GM20431 (cell line): ENCODE results near the gene FBXL7.

ENCODE experiments used
- in situ Hi-C: fragments of 300-500 bp; cut with MseI, MboI; formaldehyde crosslinking; loops from one replicate; pipeline ENCODE4 v1.15.0; 2020; ENCODE audit warnings: low sequenced_read_pairs; ENCODE audit not compliant: unreplicated experiment

The FBXL7 gene

DNA sequence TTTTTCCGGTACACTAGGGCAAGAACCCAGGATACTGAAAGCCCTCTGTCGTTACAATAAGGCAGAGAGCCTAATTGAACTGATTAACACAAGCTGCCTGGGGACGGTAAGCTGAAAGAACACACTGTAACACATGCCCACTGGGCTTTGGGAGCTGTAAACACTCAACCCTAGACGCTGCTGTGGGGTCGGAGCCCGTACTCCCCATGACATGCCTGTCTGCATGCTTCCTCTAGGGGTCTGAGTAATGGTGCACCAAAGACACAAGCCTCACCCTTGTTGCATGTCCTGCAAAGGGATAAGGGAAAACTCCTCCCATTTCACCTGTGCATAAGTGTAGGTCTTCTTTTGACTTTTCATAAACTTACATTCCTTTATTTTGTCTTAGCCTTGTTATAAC, 194.0 kb downstream of the FBXL7 start:
- in situ Hi-C loops = no loop called here

DNA sequence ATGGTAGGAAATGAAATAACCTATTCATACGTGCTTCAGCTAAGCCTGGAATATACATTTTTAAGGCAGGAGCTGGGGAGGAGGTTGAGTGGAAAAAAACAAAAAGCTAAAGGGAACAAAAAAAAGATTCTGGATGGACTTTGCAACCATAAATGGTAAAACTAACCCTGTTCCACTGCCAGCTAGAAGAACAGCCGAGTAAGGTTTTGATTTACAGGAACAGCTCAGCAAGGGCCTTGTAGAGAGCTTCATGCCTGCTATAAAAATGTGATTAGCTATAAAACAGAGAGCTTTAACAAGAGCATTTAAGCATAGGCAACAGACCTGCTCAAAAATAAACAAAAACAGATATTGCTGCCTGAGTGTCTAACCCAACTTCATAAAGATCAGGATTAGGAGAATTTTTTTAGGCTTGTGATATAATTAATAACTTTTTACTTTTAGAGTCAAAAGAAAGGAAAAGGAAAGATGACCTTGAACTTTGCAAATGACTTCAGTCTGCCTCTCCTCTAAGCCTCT, 194.8 kb downstream of the FBXL7 start:
- in situ Hi-C loops = no loop called here

DNA sequence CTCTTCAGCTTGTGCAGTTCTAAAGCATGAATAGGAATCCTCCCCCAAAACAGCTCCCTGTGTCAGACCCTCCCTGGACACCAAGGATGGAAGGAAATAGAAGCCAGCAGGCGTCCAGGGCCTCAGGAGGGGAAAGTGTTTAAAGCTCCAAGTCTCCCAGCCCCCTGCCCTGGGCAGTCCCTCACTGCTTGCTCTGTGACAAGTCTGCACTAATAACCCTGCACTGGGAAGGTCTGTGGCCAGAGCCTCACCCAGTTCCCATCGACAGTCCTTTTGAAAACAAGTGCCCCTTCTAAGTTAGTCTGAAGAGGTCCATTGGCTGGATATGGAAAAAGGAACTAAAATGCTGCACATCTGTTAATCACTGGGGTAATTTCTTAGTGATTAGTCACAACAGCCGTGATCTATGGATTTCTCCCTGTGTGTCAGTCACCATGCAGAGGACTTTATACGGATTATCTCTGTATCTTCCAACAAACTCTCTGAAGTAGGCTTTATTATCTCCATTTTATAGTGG, 195.3 kb downstream of the FBXL7 start:
- in situ Hi-C loops = no loop called here

DNA sequence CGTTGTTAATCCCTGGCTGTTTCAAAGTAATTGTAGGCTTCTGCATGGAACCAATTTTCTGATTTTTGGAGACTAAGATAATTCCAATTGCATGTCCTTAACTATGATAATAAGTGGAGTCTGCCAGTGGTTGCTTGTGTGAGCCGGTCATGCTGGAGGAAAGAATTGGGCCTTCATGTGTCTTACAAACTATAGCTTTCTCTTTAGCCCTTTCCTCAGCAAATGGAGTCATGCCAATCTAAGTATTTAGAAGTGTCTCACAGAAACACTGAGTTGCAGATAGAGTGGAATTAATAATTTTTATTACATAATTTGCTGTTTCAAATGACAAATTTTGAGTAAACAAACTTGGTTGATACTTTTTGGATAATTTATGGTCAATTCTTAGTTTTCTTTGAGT, 200.4 kb downstream of the FBXL7 start:
- in situ Hi-C loops = no loop called here

DNA sequence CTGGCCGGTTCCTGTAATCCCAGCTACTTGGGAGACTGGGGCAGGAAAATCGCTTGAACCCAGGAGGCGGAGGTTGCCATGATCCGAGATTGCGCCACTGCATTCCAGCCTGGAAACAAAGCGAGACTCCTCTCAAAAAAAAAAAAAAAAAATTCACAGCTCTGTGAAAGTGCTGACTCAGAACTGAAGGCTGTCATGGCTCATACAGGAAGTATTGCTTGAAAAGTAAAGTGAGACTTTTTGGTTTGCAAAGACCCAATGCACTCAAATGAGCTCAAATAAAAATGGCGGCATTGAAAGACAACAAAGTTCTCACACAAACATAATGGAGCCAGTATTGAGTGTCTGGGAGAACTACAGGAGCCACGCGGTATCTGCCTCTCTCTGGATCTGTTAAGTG, 202.1 kb downstream of the FBXL7 start:
- in situ Hi-C loops = no loop called here

DNA sequence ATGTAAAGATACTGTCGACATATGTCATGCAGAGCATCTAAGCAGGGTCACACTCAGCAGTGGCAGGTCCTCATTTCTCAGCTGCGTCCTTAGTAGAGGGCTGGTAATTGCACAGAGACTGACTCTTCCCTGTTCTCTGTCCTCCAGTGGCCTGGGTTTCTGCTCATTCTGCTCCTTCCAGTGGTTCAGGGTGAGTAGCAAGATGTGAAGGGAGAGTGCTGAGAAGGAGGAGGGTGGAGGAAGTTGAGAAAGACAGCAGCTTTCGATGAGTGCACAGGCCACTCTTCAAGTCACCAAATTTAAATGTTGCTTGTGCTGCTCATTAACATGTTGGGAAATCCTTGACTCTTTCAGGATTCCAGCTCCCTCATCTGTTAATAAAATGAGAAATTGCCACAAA, 203.9 kb downstream of the FBXL7 start:
- in situ Hi-C loops = no loop called here

DNA sequence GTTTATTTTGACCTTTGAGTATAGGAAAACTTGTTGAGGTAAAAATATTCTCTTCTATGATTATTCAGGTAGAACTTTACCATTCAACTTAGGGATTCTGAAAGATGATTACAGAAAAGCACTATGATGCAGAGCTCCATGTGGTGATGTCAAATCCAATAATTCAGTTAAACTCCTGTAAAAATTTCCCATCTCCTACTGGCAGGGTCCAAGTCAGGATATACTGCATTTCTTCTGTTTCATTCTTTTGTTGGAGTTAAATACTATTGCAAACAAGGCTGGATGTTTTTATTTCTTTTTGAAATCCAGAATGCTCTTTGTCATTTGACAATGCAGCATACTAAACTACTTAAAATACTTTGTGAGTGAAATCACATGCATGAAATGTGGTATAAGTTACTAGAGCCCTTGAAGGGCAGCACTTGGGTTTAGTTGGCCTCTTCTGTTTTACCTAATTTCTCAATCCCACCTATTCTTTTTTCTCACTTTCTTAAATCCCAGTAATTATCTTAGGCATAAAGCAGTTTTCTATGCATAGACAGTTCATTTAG, 204.5 kb downstream of the FBXL7 start:
- in situ Hi-C loops = no loop called here

DNA sequence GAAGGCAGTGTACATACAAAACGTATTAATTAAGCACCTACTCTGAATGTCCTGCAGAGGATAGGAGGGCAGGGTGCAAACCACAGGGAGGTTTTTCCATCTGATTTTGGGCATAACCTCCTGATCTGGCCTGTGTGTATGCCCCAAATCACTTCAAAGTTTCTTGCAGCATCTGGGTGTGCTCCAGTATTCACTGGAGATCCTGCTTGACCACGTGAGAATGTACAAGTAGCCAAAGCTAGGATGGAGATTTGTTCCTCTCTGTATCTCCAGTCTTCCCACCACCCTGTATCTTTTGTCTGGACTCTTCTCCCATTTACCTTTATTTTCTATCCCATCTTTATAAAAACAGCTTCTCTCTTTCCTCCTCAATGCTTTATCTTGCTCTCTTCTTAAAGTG, 207.7 kb downstream of the FBXL7 start:
- in situ Hi-C loops = no loop called here

DNA sequence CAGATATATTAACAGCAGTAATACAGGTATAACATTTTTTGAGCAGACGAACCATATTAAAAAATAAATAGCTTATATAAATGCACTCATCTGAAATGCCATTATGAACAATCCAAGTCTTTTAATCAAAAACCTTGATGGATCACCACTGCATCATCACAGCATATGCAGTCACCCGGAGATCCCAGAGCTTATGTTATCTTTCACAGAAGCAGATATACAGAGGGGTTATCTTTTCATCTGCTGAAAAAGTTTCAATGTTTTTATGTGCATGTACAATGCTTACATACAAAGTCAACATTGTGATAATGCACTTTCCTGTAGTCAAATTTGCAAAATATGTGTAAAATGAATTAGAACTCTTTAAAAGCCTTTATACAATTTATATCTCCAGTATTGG, 211.9 kb downstream of the FBXL7 start:
- in situ Hi-C loops = no loop called here

DNA sequence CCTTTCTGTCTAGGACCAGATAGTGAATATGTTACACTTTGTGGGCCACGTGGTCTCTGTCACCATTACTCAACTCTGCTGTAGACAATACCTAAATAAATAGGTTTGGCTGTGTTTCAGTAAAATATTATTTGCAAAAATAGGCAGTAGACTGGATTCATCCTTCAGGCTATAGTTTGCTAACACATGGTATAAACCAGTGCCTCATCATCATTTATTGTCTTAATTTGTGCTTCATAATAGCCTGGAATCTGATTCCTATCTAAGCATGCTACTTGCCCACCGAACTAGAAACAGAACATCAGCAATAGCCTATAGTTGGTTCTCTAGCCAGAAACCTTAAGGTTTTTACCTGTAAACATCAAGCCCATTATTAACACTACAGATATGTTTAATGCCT, 215.6 kb downstream of the FBXL7 start:
- in situ Hi-C loops = no loop called here

DNA sequence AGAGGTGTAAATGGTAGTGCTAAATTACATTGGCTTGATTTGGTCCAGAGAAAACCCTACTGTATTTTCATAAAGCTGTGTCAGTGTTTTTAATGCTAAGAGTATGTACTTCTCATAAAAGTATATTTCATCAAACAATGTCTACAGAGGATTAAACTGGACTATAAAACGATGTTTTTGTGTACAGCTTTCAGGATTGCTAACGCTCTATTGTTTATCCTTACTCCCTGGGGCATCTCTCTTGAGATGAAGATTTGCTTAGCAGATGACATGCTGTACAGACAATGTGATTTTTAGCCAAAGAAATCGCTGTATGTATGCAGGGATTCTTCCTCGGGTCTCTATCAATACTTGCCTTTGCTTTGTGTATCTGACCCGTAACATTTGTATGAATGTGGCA, 216.0 kb downstream of the FBXL7 start:
- in situ Hi-C loops = no loop called here

DNA sequence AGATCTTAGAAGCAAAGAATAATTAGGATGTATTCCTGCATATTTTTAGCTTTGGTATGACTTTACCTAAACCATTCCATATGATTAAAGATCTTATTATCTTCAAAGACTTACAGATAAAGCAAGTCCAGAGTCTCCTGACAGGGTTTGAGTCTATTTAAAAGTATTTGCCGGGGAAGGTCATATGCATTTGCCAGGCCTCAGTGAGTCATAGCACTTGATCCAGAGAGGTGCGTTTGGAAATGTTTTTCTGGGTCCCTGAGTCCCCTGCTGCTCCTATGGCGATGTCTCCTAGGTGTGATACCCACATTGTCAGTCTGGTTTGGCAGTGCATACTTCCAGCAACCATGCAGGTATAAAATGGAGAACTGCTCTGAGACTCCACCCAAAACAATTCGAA, 217.0 kb downstream of the FBXL7 start:
- in situ Hi-C loops = no loop called here

DNA sequence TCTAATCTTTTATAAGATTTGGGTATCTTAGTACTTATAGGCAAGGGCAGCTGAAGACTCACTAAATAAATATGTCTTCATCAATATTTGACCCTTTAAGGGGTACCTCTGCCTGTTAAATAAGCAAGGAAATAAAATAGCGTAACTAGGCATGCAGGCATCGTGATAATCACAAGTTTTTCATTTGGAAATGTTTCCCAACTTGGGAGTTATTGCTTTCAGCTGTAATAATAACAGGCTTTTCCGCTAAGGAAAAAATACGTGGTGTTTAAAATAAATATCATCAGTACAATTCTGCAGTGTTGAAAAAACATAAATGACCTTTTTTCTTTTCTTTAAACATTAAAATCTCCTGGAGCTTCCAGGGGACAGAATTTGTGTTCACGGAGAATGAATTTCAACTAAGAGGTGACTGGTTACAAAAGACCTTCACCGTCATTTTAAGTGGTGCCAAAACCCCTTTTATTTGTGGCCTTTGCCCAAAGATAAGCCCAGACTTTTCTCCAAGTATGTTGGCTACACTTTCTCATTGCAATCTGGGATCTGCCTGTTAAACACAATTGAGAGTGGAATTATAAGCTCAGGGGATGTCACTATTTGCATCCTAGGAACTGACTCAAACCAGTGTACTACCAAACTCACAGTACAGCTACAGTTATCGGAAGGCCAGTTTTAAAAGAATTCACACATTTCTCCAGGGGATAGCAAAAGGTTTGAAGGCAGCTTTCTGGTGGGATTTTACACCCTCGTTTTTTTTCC, 218.6 kb downstream of the FBXL7 start:
- in situ Hi-C loops = no loop called here

DNA sequence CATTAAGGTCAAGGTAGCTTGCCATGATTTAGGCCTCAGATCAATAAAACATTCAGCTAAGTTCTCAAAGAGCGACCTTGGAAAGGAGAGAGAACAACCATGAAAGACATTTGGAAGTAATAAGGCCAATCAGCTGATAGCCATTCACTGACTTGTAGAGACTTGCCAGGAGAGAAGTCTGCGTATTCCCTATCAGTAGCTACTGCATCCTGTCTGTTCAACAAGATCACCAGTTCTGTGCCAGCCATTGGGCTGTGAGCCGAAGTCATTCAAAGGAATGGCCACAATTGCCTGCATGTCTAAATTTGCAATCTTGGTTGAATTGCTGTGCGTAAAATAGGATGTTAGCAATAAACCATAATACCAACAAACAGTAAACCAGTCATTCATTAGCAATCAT, 219.8 kb downstream of the FBXL7 start:
- in situ Hi-C loops = no loop called here

DNA sequence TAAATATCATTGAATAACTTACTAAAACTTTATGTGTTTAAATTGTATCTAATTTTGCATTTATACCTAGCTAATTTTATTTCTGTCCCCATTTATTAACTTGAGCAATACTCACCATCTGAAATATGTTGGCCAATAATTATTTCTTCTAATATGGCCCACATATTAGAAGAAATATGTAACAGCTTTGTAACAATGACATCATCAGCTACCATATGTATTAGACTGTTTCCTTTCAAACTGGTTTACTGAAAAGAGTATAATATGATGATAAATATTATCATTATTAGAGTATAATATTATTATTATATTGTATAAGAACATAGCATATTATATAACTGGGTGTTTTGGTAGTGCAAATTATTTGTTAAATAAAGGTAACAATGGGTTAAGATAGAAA, 220.5 kb downstream of the FBXL7 start:
- in situ Hi-C loops = no loop called here

DNA sequence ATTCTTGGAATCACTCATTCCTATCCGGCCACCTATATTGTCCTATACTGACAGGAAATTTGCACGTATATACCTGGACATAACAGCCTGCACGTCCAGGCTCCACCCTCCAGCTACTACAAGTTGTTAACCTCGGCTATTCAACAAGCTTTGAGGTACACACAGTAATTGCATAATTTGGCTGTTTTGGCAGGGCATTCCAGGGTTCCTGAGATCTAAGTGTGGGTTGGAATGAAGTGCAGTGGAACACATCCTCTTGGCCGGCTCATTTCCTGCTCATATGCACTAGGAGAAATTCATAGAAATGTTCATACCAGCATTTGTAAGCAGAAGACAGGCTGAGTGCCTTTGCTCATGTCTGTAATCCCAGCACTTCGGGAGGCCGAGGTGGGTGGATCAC, 222.3 kb downstream of the FBXL7 start:
- in situ Hi-C loops = no loop called here

DNA sequence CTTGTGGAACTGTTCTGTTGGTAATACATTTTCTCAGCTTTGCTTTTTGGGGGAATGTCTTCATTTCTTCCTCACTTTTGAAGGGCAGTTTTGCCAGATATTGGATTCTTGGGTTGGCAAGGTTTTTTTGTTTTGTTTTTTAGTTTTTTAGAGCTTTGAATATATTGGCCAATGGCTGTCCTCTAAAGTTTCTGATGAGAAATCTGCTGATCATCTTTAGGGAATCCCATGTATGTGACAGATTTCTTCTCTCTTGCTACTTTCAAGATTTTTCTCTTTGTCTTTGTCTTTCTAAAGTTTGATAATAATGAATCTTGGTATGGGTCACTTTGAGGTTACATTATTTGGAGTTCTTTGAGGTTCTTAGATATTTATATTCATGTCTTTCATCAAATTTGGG, 227.4 kb downstream of the FBXL7 start:
- in situ Hi-C loops = no loop called here

DNA sequence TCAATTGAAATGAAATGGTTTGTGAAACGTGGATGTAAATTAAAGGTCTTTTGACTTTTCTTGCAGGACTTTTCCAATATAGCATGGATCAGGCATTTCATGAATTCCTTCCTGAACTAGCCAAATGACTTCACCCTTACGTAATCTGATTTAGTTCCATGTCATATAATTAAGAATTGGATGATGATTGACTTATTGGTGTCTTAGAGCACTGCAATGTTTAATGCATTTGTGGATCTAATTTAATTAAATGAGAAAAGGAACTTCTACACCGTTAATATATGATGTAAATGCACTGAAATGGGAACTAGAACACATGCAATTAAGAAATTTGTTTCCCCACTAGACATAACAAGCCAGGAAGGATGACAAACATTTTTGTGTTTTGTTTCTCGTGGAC, 228.8 kb downstream of the FBXL7 start:
- in situ Hi-C loops = no loop called here

DNA sequence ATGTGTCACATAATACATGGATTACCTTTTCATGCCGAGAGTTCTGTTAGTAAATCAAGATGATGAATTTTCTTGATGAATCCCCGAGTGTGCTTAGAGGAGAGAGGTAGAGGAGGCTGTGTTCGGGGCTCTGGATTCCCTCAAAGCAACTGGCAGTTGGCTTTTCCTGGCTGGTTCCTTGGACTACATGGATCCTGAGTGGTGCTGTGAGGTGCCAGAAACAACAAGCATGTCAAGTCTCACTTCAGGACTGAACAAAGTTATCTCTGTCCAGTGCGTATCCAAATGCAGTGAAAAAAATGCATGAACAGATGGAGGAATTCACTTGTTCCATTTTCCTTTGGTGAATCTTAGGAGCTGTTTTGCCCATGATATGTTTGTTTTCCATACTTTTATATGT, 231.7 kb downstream of the FBXL7 start:
- in situ Hi-C loops = no loop called here

DNA sequence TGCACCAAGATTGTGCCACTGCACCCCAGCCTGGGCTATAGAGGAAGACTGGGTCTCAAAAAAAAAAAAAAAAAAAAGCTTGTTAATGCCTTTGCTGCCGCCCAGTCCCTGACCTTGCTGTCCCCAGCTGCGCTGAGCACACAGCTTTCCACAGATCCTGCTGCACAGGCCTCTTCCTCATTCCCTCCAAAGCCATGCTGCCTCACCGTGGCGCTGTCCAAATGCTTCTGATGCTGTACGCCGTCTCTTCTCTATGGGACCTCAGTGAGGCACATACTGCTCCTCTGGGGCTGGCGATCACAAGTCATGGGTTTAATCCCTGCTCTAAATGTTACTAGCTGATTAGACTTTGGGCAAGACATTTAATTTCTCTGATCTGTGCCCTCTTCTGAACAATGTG, 234.1 kb downstream of the FBXL7 start:
- in situ Hi-C loops = no loop called here

DNA sequence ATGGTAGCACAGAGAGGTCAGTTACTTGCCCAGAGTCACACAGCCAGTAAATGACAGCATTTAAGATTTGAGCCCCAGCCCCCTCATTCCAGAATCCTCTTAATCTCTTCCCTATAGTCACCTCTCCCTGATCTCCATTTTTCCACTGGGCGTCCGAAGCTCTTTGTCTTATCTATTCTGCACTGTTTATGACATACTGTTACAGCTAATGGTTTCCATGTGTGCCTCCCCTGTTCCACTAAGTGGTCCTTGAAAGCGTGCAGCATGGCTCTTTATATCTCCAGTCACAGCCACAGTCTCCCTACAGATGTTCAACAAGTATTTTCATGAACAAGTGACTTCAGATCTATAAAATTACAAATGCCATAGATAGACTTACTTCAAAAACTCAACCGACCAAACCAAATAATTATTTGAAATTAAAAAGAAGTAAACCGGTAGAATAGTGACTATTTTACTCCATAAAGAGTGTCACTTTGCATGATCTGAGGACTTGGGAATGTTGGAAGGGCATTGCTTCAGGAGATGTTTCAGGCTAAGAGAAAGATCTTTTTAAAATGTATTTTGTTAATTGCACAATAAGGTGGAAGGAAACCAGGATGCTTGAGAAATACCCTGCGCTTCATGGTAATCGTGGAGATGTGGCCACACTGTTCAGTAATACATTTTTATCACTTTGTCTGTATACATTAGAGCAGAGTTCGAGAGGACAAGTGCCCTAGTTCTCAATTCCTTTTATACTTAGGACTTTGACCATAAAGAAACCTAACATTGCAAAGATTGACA, 237.2 kb downstream of the FBXL7 start:
- in situ Hi-C loops = no loop called here
